ENCODE measurements around the gene TMEM242.

- peak; percentile 61 to 96 (median 78) for TF ChIP-seq CTCF (IDR thresholded peaks at IDR 0.05)
- peak; percentile 52 for TF ChIP-seq POLR2A (IDR thresholded peaks at IDR 0.05)
Observed at GRCh38 chr6:157274471-157275226, 48.7 kb downstream of the TMEM242 start.

Measured in right lobe of liver (tissue), 4 donors.